ENCODE measurements around the gene NPC2. TPM values are rescaled to one million over a fixed set of nuclear protein-coding genes. Genes with fewer than 3 reads are reported as not detected.

NPC2 gene
- total and polyA plus RNA-seq, 2 experiments from 2014 or later, result 103 to 156 TPM

GRCh38 chr14:74501691-74502090, 8.6 kb upstream of the NPC2 start:
- 82 to 91% methylated on average over 5 of the region's 5 CpGs for WGBS, 2 experiments (ENCODE audit: low coverage in 1 of 2, low lambda C conversion rate in 2 of 2, missing lambda C conversion rate in 2 of 2)
- Histone ChIP-seq H3K4me2 (ENCODE audit: unreplicated experiment) (no peak overlapping the region), H3K4me3 (no peak overlapping the region), H3K9ac (no peak overlapping the region), H4K20me1 (ENCODE audit: insufficient read depth) (no peaks in the 10 kb centered on the region), H2AFZ (no peak overlapping the region), H3K27ac (no peak overlapping the region; the same call in 1 of the 2 replicates), H3F3A (ENCODE audit: insufficient read depth) (peaks cover 37% of the 10 kb centered on the region), H3K9me2 (ENCODE audit: insufficient read depth) (no peaks in the 10 kb centered on the region), H3K27me3 (replicated peaks; ENCODE audit: insufficient read depth) (no peaks in the 10 kb centered on the region), H3K79me2 (ENCODE audit: insufficient read depth) (no peaks in the 10 kb centered on the region), H3K4me1 (ENCODE audit: insufficient read depth) (no peaks in the 10 kb centered on the region), H3K36me3 (ENCODE audit: low read depth) (peaks cover 33% of the 10 kb centered on the region), H3K9me3 (ENCODE audit: low read depth) (no peaks in the 10 kb centered on the region)
- TF ChIP-seq EZH2 (IDR thresholded peaks at IDR 0.05; ENCODE audit: insufficient read depth, poor library complexity, severe bottlenecking), result no peak
- no peak for TF ChIP-seq EZH2phosphoT487 (IDR thresholded peaks at IDR 0.05; ENCODE audit: insufficient read depth, low read depth)
- no peak for DNase-seq
- in situ Hi-C loops (cut with MboI), result no loop called here

- Histone ChIP-seq H3K79me2 (ENCODE audit: insufficient read depth) (no peaks in the 10 kb centered on the region), H3K4me1 (ENCODE audit: insufficient read depth) (no peaks in the 10 kb centered on the region), H3K9me2 (ENCODE audit: insufficient read depth) (no peaks in the 10 kb centered on the region), H3K36me3 (ENCODE audit: low read depth) (peaks cover 33% of the 10 kb centered on the region), H2AFZ (no peak overlapping the region), H3K9me3 (ENCODE audit: low read depth) (no peaks in the 10 kb centered on the region), H3K4me2 (ENCODE audit: unreplicated experiment) (no peak overlapping the region), H3K4me3 (no peak overlapping the region), H3K27ac (no peak overlapping the region; the same call in 1 of the 2 replicates), H3F3A (ENCODE audit: insufficient read depth) (peaks cover 43% of the 10 kb centered on the region), H4K20me1 (ENCODE audit: insufficient read depth) (no peaks in the 10 kb centered on the region), H3K9ac (no peak overlapping the region), H3K27me3 (replicated peaks; ENCODE audit: insufficient read depth) (no peaks in the 10 kb centered on the region)
- TF ChIP-seq EZH2 (IDR thresholded peaks at IDR 0.05; ENCODE audit: insufficient read depth, poor library complexity, severe bottlenecking) (no peak), EZH2phosphoT487 (IDR thresholded peaks at IDR 0.05; ENCODE audit: insufficient read depth, low read depth) (no peak)
- in situ Hi-C loops (cut with MboI), result no loop called here
- WGBS, 2 experiments (ENCODE audit: low coverage in 1 of 2, low lambda C conversion rate in 2 of 2, missing lambda C conversion rate in 2 of 2), result 58 to 60% methylated on average over 16 of the region's 16 CpGs
- peak; percentile 87 for DNase-seq
Measured at GRCh38 chr14:74501135-74501614, 8.1 kb upstream of the NPC2 start.

- Histone ChIP-seq H3K79me2 (ENCODE audit: insufficient read depth) (no peaks in the 10 kb centered on the region), H4K20me1 (ENCODE audit: insufficient read depth) (no peaks in the 10 kb centered on the region), H3K27ac (no peak overlapping the region; the same call in 1 of the 2 replicates), H3K9ac (no peak overlapping the region), H3K4me2 (ENCODE audit: unreplicated experiment) (no peak overlapping the region), H3K9me3 (ENCODE audit: low read depth) (no peaks in the 10 kb centered on the region), H3K36me3 (ENCODE audit: low read depth) (peaks cover 33% of the 10 kb centered on the region), H3K4me3 (no peak overlapping the region), H3K27me3 (replicated peaks; ENCODE audit: insufficient read depth) (no peaks in the 10 kb centered on the region), H3K4me1 (ENCODE audit: insufficient read depth) (no peaks in the 10 kb centered on the region; the same call in 1 of the 2 replicates), H2AFZ (no peak overlapping the region), H3F3A (ENCODE audit: insufficient read depth) (peaks cover 49% of the 10 kb centered on the region), H3K9me2 (ENCODE audit: insufficient read depth) (no peaks in the 10 kb centered on the region)
- in situ Hi-C loops (cut with MboI), result no loop called here
- TF ChIP-seq EZH2 (IDR thresholded peaks at IDR 0.05; ENCODE audit: insufficient read depth, poor library complexity, severe bottlenecking) (no peak), EZH2phosphoT487 (IDR thresholded peaks at IDR 0.05; ENCODE audit: insufficient read depth, low read depth) (no peak)
- no peak for DNase-seq
- 90 to 93% methylated on average over 10 of the region's 10 CpGs for WGBS, 2 experiments (ENCODE audit: low coverage in 1 of 2, low lambda C conversion rate in 2 of 2, missing lambda C conversion rate in 2 of 2)
Measured at GRCh38 chr14:74500417-74501134, 7.5 kb upstream of the NPC2 start.

- Histone ChIP-seq H3F3A (ENCODE audit: insufficient read depth) (peaks cover 59% of the 10 kb centered on the region), H3K9me3 (ENCODE audit: low read depth) (no peaks in the 10 kb centered on the region), H3K27me3 (replicated peaks; ENCODE audit: insufficient read depth) (no peaks in the 10 kb centered on the region), H3K9me2 (ENCODE audit: insufficient read depth) (no peaks in the 10 kb centered on the region), H3K36me3 (ENCODE audit: low read depth) (peaks cover 8% of the 10 kb centered on the region), H3K4me3 (no peak overlapping the region), H4K20me1 (ENCODE audit: insufficient read depth) (no peaks in the 10 kb centered on the region), H3K4me1 (ENCODE audit: insufficient read depth) (peaks cover 14% of the 10 kb centered on the region), H3K27ac (0 out of 2 replicates have a peak overlapping the region, but pooled peaks have one; percentile 5), H2AFZ (no peak overlapping the region), H3K79me2 (ENCODE audit: insufficient read depth) (peaks cover 12% of the 10 kb centered on the region), H3K9ac (no peak overlapping the region), H3K4me2 (ENCODE audit: unreplicated experiment) (no peak overlapping the region)
- WGBS, 2 experiments (ENCODE audit: low coverage in 1 of 2, low lambda C conversion rate in 2 of 2, missing lambda C conversion rate in 2 of 2), result 63 to 71% methylated on average over 2 of the region's 2 CpGs
- in situ Hi-C loops (cut with MboI), result no loop called here
- no peak for TF ChIP-seq EZH2 (IDR thresholded peaks at IDR 0.05; ENCODE audit: insufficient read depth, poor library complexity, severe bottlenecking)
- no peak for TF ChIP-seq EZH2phosphoT487 (IDR thresholded peaks at IDR 0.05; ENCODE audit: insufficient read depth, low read depth)
- DNase-seq, result no peak
Measured at GRCh38 chr14:74495356-74495755, 2.3 kb upstream of the NPC2 start.
